ENCODE measurements around the gene WWC2. TPM values are rescaled to one million over a fixed set of nuclear protein-coding genes. Genes with fewer than 3 reads are reported as not detected.

WWC2 gene
- total RNA-seq, 1 donor from 2014 or later: 15.1 TPM

GRCh38 chr4:183256756-183257385, 157.8 kb downstream of the WWC2 start:
- DNase-seq: peak; percentile 31

GRCh38 chr4:183257808-183258207, 158.8 kb downstream of the WWC2 start:
- DNase-seq: no peak

GRCh38 chr4:183260491-183261151, 161.6 kb downstream of the WWC2 start:
- DNase-seq: no peak

- DNase-seq: peak; percentile 58
These were observed 163.1 kb downstream of the WWC2 start for GRCh38 chr4:183261953-183262775.

- no peak for DNase-seq
These were observed 163.7 kb downstream of the WWC2 start for GRCh38 chr4:183262776-183263100.

GRCh38 chr4:183263787-183264386, 164.8 kb downstream of the WWC2 start:
- DNase-seq: no peak

- DNase-seq: no peak
These were observed 165.6 kb downstream of the WWC2 start for GRCh38 chr4:183264614-183265013.

GRCh38 chr4:183266371-183266770, 167.3 kb downstream of the WWC2 start:
- DNase-seq: no peak

- DNase-seq: no peak
These were observed 169.5 kb downstream of the WWC2 start for GRCh38 chr4:183268556-183268955.

- no peak for DNase-seq
These were observed 173.3 kb downstream of the WWC2 start for GRCh38 chr4:183272384-183272783.

GRCh38 chr4:183276106-183276505, 177.0 kb downstream of the WWC2 start:
- DNase-seq: no peak

GRCh38 chr4:183284258-183284785, 185.3 kb downstream of the WWC2 start:
- no peak for DNase-seq

GRCh38 chr4:183284965-183285364, 185.9 kb downstream of the WWC2 start:
- DNase-seq: no peak

GRCh38 chr4:183285886-183286285, 186.8 kb downstream of the WWC2 start:
- no peak for DNase-seq

- DNase-seq: no peak
These were observed 187.7 kb downstream of the WWC2 start for GRCh38 chr4:183286590-183287308.

- DNase-seq: no peak
These were observed 188.2 kb downstream of the WWC2 start for GRCh38 chr4:183287309-183287659.

- no peak for DNase-seq
These were observed 188.6 kb downstream of the WWC2 start for GRCh38 chr4:183287677-183288076.

- DNase-seq: no peak
These were observed 189.9 kb downstream of the WWC2 start for GRCh38 chr4:183288955-183289354.

- DNase-seq: no peak
These were observed 190.6 kb downstream of the WWC2 start for GRCh38 chr4:183289688-183290087.

GRCh38 chr4:183291070-183291469, 192.0 kb downstream of the WWC2 start:
- DNase-seq: no peak

GRCh38 chr4:183295711-183296110, 196.7 kb downstream of the WWC2 start:
- DNase-seq: no peak

- no peak for DNase-seq
These were observed 198.6 kb downstream of the WWC2 start for GRCh38 chr4:183297675-183298074.

Measured in occipital lobe (tissue), 2 donors.